NCI-H2081 treated with DMSO at 0.1 percent for 48 hours (cell line): Measurements from ENCODE around the gene GRWD1.
A peak's percentile ranks its signal among the peaks of the same experiment; 100 is the strongest.

Experiments used
- DNase-seq: peaks from one replicate; lab custom pipeline; 2025; lab: John Stamatoyannopoulos, UW

Gene GRWD1

GRCh38 chr19:48424694-48425219 lies 21.0 kb upstream of the GRWD1 start:
- DNase-seq: no peak

DNA sequence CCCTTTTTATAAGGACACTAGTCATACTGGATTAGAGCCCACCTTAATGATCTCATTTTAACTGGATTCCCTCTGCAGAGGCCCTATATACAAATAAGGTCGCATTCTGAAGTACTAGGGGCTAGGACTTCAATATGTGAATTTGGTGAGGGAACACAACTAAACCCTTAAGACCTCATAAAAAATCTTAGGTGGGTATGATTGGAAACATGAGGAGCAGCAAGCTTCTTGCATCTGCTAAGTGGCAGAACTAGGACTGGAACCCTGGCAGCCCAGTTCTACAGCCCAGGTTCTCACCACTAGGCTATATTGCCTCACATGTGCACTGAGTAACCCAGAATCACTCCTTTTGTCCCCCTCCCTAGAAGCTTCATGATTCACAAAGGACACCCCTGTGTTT lies 17.1 kb upstream of the GRWD1 start:
- no peak for DNase-seq

DNA sequence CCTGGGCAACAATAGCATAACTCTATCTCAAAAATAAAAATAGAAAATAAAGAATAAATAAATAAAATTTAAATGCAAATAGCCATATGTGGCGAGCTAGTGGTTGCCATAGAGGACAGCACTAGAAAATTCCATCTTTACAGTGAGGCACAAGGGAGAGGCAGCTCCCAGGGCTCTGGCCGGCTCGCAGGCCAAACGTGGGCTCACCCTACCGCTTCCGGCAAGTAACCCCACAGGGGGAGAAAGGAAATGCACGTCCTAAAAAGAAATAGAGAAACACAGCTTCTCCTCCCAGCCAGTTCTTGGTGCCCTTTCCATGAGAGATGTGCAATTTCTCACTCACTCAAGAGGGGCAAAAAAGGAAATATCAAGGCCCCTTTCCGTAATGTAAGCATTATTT lies 12.4 kb upstream of the GRWD1 start:
- no peak for DNase-seq

- no peak for DNase-seq
These were observed 9.2 kb upstream of the GRWD1 start for GRCh38 chr19:48436586-48436985.

DNA sequence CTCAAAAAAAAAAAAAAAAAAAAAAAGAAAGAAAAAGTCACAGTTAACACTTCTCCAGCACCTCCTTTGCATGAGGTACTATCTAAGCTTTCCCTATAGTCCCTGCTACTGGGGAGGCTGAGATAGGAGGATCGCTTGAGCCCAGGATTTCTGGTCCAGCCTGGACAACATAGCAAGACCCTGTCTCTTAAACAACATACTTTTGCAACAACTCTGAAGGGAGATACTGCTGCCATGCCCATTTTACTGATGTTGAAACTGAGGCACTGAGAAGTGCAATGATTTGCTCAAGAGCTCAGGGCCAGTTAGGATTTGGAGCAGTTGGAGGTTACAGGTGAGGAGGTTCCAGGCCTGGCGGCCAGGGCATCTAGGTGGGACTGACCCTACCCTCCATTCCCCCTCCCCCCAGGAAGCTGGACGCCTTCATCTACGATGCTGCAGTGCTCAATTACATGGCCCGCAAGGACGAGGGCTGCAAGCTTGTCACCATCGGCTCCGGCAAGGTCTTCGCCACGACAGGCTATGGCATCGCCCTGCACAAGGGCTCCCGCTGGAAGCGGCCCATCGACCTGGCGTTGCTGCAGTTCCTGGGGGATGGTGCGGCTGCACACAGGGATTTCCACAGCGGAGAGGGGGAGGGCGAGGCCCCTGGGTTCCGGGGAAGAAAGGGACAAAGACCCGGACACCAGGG lies 4.3 kb upstream of the GRWD1 start:
- no peak for DNase-seq

DNA sequence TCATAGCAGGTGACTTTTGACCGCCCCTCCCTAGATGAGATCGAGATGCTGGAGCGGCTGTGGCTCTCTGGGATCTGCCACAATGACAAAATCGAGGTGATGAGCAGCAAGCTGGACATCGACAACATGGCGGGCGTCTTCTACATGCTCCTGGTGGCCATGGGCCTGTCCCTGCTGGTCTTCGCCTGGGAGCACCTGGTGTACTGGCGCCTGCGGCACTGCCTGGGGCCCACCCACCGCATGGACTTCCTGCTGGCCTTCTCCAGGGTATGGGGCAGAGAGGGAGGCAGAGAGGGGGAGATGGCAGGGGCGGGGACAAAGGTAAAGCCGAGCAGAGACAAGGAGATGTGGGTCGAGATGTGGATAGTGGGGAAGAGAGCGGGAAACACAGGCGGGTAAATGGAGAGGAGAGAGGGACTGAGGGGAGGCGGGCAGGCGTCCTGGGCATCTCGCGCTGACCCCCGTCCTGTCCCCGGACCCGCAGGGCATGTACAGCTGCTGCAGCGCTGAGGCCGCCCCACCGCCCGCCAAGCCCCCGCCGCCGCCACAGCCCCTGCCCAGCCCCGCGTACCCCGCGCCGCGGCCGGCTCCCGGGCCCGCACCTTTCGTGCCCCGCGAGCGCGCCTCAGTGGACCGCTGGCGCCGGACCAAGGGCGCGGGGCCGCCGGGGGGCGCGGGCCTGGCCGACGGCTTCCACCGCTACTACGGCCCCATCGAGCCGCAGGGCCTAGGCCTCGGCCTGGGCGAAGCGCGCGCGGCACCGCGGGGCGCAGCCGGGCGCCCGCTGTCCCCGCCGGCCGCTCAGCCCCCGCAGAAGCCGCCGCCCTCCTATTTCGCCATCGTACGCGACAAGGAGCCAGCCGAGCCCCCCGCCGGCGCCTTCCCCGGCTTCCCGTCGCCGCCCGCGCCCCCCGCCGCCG lies 3.4 kb upstream of the GRWD1 start:
- DNase-seq: no peak

GRCh38 chr19:48443256-48443655 lies 2.5 kb upstream of the GRWD1 start:
- DNase-seq: no peak

- DNase-seq: no peak
These were observed 2.1 kb upstream of the GRWD1 start for GRCh38 chr19:48443731-48444128.

DNA sequence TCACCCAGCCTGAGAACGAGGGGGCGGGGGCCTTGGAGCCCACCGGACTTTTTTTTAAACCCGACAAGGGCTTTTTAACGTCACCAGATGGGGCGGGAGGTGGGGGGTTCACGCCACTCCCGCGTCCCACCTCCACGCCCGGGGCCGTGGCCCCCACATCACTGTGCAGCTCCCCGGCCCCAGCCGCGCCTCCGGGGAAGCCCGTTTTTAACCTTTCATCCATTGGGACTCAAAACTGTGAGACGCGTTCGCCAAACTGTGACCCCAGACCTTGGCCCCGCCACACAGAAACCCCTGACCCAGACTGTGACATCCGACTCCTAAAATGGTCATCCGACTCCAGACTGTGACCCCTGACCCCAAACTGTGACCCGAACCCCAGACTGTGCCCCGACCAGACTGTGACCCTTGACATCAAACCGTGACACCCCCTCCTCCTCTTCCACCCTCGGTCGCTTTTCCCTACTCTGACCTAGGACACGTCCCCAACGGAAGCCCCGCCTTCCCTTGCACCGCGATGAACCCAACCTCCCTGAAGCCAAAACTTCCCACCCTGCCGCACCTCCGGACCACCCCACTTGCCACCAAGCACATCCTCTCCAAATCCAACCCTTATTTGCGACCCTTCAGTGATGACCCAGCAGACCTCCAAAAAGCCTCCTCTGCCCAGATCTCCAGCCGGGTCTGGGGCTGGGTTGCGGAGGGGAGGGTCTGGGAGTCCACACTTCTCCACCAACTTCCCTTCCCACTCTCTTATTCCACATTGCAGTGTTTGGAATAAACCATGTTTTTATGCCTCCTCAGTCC lies 1.5 kb upstream of the GRWD1 start:
- no peak for DNase-seq

DNA sequence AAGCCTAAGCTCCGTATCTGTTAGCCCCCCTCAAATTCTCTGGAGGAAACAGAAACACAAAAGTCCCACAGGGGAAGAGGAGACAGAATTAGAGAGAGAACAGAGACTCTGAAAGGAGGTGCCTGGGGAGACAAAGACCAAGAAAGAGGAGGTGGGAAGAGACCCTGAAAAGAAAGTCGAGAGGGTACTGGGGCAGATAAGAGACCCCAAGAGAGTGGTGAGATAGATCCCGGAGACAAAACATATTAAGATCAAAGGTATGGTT lies 915 bp upstream of the GRWD1 start:
- no peak for DNase-seq

DNA sequence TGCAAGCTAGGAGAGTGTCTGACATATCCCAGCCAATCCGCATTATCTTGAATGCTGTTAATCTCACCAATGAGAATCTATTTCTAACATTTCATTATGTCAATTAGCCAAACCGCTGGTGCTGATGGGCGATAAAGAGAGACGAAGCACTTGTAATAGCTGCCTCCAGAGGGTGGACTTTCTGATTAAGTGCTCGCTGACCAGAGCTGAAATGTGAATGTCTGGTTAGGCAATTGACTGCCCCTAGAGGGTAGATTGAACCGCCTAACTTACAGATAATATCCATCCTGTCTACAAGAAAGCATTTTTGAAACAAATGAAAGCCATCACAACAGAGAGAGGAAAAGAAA lies 552 bp upstream of the GRWD1 start:
- DNase-seq: peak; percentile 77

GRCh38 chr19:48446579-48446978 lies 796 bp downstream of the GRWD1 start:
- no peak for DNase-seq

DNA sequence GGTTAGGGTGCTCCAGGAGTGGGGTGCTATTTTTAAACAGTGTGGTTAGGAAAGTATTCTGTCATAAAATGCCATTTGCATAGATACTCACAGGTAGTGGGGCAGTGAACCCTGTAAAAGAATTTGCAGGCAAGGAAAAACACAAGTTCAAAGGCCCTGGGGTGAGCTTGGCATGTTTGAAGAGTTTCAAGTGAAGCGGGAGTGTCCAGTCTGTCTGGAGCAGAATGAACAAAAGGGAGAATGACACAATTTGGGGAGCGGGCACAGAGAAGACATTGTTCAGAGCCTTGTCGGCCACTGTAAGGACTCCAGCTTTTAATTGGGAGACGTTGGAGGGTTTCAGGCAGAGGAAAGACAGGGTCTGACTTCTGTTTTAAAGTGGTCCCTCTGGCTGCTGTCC lies 2.8 kb downstream of the GRWD1 start:
- DNase-seq: no peak

DNA sequence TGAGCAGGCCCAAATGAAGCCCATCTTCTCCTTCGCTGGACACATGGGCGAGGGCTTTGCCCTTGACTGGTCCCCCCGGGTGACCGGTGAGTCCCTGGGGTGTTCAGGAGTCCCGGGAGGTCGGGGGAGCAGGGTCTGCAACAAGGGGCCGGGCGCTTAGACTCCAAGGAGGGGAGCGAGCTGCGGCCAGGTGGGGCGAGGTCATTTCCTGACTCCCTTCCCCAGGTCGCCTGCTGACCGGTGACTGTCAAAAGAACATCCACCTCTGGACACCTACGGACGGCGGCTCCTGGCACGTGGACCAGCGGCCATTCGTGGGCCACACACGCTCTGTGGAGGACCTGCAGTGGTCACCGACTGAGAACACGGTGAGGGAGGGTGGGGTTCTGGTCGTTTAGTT lies 4.7 kb downstream of the GRWD1 start:
- DNase-seq: no peak

DNA sequence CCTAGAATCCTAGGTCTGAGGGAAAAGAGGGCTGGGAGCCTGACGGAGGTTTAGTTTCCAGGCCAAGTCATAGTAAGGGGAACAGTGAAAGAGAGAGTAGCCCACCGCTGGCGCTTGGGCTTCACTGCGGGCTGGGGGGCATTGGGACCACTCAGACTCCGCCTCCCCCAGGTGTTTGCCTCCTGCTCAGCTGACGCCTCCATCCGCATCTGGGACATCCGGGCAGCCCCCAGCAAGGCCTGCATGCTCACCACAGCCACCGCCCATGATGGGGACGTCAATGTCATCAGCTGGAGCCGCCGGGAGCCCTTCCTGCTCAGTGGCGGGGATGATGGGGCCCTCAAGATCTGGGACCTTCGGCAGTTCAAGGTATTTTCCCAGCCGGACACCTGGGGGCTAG lies 5.1 kb downstream of the GRWD1 start:
- no peak for DNase-seq

- DNase-seq: no peak
These were observed 5.8 kb downstream of the GRWD1 start for GRCh38 chr19:48451624-48452023.

DNA sequence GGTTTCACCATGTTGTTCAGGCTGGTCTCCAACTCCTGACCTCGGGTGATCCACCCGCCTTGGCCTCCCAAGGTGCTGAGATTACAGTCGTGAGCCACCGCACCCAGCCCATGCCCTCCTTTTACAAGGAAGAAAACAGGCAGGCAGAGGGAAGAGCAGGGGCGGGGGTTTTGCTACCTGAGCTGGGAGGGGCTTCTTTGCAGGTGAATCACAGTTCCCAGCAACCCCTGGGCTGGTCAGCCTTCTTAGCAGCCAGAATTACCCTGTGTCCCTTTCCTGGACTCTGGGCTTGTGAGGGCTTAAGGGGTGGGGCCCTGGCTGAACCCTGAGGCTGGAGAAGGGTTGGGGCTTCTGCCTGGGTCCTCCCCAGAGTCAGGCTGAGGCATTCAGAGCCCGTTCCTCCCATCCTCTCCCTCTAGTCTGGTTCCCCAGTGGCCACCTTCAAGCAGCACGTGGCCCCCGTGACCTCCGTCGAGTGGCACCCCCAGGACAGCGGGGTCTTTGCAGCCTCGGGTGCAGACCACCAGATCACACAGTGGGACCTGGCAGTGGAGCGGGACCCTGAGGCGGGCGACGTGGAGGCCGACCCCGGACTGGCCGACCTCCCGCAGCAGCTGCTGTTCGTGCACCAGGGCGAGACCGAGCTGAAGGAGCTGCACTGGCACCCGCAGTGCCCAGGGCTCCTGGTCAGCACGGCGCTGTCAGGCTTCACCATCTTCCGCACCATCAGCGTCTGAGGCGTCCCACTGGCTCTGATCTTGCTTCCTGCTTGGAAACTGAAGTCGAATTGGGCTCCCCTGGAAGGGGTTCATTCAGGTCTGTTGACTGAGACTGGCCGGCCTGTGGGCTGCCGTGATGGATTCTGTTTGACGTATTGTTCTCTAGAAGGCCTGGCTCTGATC lies 6.8 kb downstream of the GRWD1 start:
- DNase-seq: no peak

DNA sequence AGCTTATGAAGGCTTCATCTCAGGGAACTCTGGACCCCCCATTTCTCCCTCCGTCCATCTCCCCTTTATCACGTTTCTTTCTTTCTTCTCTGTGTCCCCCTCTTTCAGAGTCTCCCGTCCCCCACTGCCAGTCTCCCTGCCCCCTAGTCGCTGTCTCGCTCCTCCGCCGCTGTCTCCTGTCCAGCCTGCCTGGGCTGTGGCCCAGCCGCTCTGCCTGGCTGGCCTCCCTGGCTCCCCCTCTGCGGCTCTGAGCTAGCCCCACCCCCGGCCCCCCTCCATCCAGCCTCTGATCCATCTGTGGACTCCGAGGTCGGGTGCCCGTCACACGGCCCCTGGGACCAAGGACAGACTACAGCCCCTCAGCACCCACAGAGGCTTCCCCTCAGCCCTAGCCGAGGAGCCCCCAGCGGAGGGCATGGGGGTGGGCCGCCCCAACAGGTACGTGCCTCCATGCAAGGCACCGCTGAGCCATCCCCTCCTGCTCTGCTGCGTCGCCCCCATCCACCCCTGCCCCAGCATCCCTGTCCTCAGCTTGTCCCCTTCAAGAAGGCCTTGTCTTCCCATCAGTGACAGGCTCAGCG lies 8.5 kb downstream of the GRWD1 start:
- DNase-seq: no peak

GRCh38 chr19:48455171-48455907 lies 9.6 kb downstream of the GRWD1 start, which contains the start of gene KCNJ14:
KCNJ14 (plus strand) TSS chr19:48455574; CDS start chr19:48461725, 6,151 bp downstream.
- no peak for DNase-seq

GRCh38 chr19:48455908-48456562 lies 10.3 kb downstream of the GRWD1 start:
- no peak for DNase-seq
